ENCODE measurements around the gene MFSD12. TPM values are rescaled to one million over a fixed set of nuclear protein-coding genes. Genes with fewer than 3 reads are reported as not detected.
A peak's percentile ranks its signal among the peaks of the same experiment; 100 is the strongest.
"Not testable (repeated sequence)": the region's sequence is repeated elsewhere in the genome, so short reads cannot be mapped to it uniquely, and the experiment has no call there.

The MFSD12 gene
- total RNA-seq, 1 donor: 104 TPM

DNA sequence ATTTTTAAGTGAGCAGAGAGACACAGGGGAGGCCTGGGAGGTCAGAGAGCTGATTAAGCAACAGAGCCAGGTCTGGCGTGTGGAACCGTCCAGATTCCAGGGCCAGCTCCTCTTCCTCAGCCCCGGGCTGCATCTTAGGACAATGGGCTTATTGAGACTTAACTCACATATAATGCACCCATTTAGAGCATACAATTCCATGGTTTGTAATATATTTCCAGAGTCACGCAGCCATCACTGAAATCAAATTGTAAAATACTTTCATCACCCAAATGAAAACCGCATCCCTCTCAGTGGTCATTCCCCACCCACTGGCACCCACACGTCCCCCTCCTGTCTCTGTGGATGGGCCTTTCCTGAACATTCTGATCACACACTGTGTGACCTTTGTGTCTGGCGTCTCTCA is 13.2 kb upstream of the MFSD12 start:
- Histone ChIP-seq H3K27ac (ENCODE audit: low read depth, low read length) (no peak overlapping the region), H2AFZ (ENCODE audit: low read length) (no peak overlapping the region), H3K36me3 (ENCODE audit: insufficient read depth, low read length) (peaks cover 6% of the 10 kb centered on the region), H3K4me2 (ENCODE audit: insufficient read depth, low read length) (no peak overlapping the region), H3K4me3 (ENCODE audit: insufficient read depth, low read length) (no peak overlapping the region), H3K4me1 (ENCODE audit: insufficient read depth, low read length) (peaks cover 7% of the 10 kb centered on the region), H3K9me3 (ENCODE audit: low read depth, low read length) (no peaks in the 10 kb centered on the region), H4K20me1 (ENCODE audit: insufficient read depth, low read length) (no peaks in the 10 kb centered on the region), H3K27me3 (ENCODE audit: insufficient read depth, low read length) (no peaks in the 10 kb centered on the region), H3K79me2 (ENCODE audit: insufficient read depth, low read length) (peaks cover 5% of the 10 kb centered on the region)
- DNase-seq (ENCODE audit: insufficient read length, low spot score, missing footprints): no peak
- TF ChIP-seq, protein P1, sequence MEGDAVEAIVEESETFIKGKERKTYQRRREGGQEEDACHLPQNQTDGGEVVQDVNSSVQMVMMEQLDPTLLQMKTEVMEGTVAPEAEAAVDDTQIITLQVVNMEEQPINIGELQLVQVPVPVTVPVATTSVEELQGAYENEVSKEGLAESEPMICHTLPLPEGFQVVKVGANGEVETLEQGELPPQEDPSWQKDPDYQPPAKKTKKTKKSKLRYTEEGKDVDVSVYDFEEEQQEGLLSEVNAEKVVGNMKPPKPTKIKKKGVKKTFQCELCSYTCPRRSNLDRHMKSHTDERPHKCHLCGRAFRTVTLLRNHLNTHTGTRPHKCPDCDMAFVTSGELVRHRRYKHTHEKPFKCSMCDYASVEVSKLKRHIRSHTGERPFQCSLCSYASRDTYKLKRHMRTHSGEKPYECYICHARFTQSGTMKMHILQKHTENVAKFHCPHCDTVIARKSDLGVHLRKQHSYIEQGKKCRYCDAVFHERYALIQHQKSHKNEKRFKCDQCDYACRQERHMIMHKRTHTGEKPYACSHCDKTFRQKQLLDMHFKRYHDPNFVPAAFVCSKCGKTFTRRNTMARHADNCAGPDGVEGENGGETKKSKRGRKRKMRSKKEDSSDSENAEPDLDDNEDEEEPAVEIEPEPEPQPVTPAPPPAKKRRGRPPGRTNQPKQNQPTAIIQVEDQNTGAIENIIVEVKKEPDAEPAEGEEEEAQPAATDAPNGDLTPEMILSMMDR (IDR thresholded peaks at IDR 0.05; ENCODE audit: extremely low read depth, low read depth, low read length): no peak

DNA sequence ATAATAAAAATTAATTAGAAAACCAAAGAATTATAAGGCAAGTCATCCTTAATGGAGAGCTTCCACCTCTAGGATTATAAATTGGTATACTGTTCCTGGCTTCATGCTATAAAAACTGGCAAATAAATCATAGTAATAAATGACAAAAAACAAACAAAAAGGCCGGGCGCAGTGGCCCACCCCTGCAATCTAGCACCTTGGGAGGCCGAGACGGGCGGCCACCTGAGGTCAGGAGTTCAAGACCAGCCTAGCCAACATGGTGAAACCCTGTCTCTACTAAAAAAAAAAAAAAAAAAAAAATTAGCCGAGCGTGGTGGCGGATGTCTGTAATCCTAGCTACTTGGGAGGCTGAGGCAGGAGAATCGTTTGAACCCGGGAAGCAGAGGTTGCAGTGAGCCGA is 12.7 kb upstream of the MFSD12 start:
- not testable (repeated sequence) for H2AFZ ChIP-seq (ENCODE audit: low read length); H3K4me2 ChIP-seq (ENCODE audit: insufficient read depth, low read length); DNase-seq (ENCODE audit: insufficient read length, low spot score, missing footprints); H3K27ac ChIP-seq (ENCODE audit: low read depth, low read length); H3K9me3 ChIP-seq (ENCODE audit: low read depth, low read length); H4K20me1 ChIP-seq (ENCODE audit: insufficient read depth, low read length); H3K4me3 ChIP-seq (ENCODE audit: insufficient read depth, low read length); H3K27me3 ChIP-seq (ENCODE audit: insufficient read depth, low read length); H3K36me3 ChIP-seq (ENCODE audit: insufficient read depth, low read length); H3K4me1 ChIP-seq (ENCODE audit: insufficient read depth, low read length); H3K79me2 ChIP-seq (ENCODE audit: insufficient read depth, low read length)

DNA sequence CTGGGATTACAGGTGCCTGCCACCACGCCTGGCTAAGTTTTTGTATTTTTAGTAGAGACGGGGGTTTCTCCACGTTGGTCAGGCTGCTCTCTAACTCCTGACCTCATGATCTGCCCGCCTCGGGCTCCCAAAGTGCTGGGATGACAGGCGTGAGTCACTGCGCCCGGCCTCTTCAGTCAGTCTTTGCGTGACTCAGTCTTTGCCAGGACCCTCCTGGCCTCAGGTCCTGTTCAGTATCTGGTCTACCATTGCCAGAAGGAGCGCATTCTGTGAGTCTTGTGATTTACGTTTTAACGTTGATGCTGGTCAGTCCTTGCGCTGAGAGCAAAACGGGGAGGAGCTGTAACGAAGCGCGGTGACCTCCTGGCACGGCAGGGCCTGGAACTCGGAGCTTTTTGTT is 7.8 kb upstream of the MFSD12 start:
- DNase-seq (ENCODE audit: insufficient read length, low spot score, missing footprints): peak; percentile 81
- TF ChIP-seq, protein P1 (IDR thresholded peaks at IDR 0.05; ENCODE audit: extremely low read depth, low read depth, low read length): no peak
- H3K27ac ChIP-seq (ENCODE audit: low read depth, low read length): no peak overlapping the region
- no peak overlapping the region for H2AFZ ChIP-seq (ENCODE audit: low read length)
- H3K79me2 ChIP-seq (ENCODE audit: insufficient read depth, low read length): no peaks in the 10 kb centered on the region
- H3K4me3 ChIP-seq (ENCODE audit: insufficient read depth, low read length): no peak overlapping the region
- H3K9me3 ChIP-seq (ENCODE audit: low read depth, low read length): no peaks in the 10 kb centered on the region
- H3K27me3 ChIP-seq (ENCODE audit: insufficient read depth, low read length): no peaks in the 10 kb centered on the region
- no peaks in the 10 kb centered on the region for H3K4me1 ChIP-seq (ENCODE audit: insufficient read depth, low read length)
- H3K4me2 ChIP-seq (ENCODE audit: insufficient read depth, low read length): no peak overlapping the region
- no peaks in the 10 kb centered on the region for H3K36me3 ChIP-seq (ENCODE audit: insufficient read depth, low read length)
- H4K20me1 ChIP-seq (ENCODE audit: insufficient read depth, low read length): no peaks in the 10 kb centered on the region

DNA sequence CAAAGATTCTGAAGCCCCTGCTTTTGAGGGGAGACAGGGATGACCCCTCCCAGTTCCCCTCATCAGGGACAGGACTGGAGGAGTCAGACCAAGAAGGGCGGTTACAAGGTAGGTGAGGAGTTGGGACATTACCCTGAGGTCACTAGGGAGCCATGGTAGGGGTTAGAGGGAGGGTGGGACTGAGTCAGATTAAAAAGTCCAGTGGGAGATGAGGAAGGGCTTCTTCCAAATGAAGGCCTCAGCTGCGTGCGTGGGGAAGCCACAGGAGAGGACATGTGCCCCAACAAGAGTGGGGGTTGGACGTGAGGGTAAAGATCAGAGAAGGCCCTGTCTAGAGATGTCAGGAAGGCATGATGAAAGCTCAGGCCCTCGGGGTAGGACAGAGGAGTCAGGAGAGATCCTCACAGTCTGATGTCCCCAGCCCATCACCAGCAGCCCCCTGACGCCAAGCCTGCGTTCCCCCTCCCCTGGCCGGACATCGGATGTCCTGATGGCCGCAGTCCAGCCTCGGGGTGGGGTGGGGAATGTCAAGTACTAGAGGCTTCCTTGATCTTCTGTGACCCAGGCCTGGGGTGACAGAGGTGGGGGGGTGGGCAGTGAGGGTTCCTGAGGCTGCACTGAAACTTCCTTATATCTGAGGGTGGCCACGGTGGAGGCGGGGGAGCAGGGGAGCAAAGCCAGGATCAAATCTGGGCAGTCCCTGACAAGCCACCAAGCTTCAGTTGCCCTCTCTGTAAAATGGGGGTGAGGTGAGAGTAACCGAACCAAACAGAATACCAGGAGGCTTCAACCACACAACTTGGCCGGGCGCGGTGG is 6.5 kb upstream of the MFSD12 start:
- Histone ChIP-seq H3K4me3 (ENCODE audit: insufficient read depth, low read length) (no peak overlapping the region), H2AFZ (ENCODE audit: low read length) (no peak overlapping the region), H3K4me1 (ENCODE audit: insufficient read depth, low read length) (no peaks in the 10 kb centered on the region), H3K27ac (ENCODE audit: low read depth, low read length) (no peak overlapping the region), H4K20me1 (ENCODE audit: insufficient read depth, low read length) (no peaks in the 10 kb centered on the region), H3K4me2 (ENCODE audit: insufficient read depth, low read length) (no peak overlapping the region), H3K36me3 (ENCODE audit: insufficient read depth, low read length) (no peaks in the 10 kb centered on the region), H3K27me3 (ENCODE audit: insufficient read depth, low read length) (no peaks in the 10 kb centered on the region), H3K79me2 (ENCODE audit: insufficient read depth, low read length) (no peaks in the 10 kb centered on the region), H3K9me3 (ENCODE audit: low read depth, low read length) (no peaks in the 10 kb centered on the region)
- TF ChIP-seq, protein P1 (IDR thresholded peaks at IDR 0.05; ENCODE audit: extremely low read depth, low read depth, low read length): no peak
- peak; percentile 11 for DNase-seq (ENCODE audit: insufficient read length, low spot score, missing footprints)

All from osteoblast (primary cell).